WTC11 (cell line): ENCODE results near the gene SIN3A. TPM values are rescaled to one million over a fixed set of nuclear protein-coding genes. Genes with fewer than 3 reads are reported as not detected.

Experiments
- ATAC-seq: fragments of 200-7000 bp; cut with Tn5 transposase; 2 replicates; pipeline ENCODE4 v1.10.0; 2021; ENCODE audit warnings: mild to moderate bottlenecking, moderate library complexity
- CTCF ChIA-PET: fragments of 300-600 bp; sonication (Branson Sonifier 250); formaldehyde crosslinking; loops from one replicate; lab custom pipeline; 2021; ENCODE audit warnings: antibody characterized with exemption; lab: Charles Lee
- POLR2A ChIA-PET: fragments of 350-600 bp; sonication (Branson Sonifier 250); formaldehyde crosslinking; loops from one replicate; lab custom pipeline; 2021; ENCODE audit warnings: antibody characterized with exemption; lab: Charles Lee
- DNase-seq: peaks from one replicate; pipeline ENCODE4 v3.0.0; 2021; ENCODE audit warnings: low spot score
- H3K27ac Mint-ChIP-seq: 2 replicates; pipeline ENCODE4 v1.8.0; 2021; ENCODE audit warnings: mixed read lengths
- H3K27me3 Mint-ChIP-seq: 2 replicates; pipeline ENCODE4 v1.8.0; 2021; ENCODE audit warnings: low read depth, mild to moderate bottlenecking, moderate library complexity, mixed read lengths
- H3K36me3 Mint-ChIP-seq: 2 replicates; pipeline ENCODE4 v1.8.0; 2021; ENCODE audit warnings: mixed read lengths
- H3K4me1 Mint-ChIP-seq: 2 replicates; pipeline ENCODE4 v1.8.0; 2022; ENCODE audit warnings: mixed read lengths
- H3K4me3 Mint-ChIP-seq: 2 replicates; pipeline ENCODE4 v1.8.0; 2021; ENCODE audit warnings: mild to moderate bottlenecking, moderate library complexity, mixed read lengths
- H3K9me3 Mint-ChIP-seq: 2 replicates; pipeline ENCODE4 v1.8.0; 2021; ENCODE audit warnings: mixed read lengths
- E2F5 ChIP-seq: sonication (generic); formaldehyde crosslinking; IDR thresholded peaks from 2 replicates; pipeline ENCODE4 v1.8.1; 2022; ENCODE audit warnings: mild to moderate bottlenecking, moderate library complexity, missing genetic modification reagents
- ESRRA ChIP-seq: sonication (generic); formaldehyde crosslinking; IDR thresholded peaks from 2 replicates; pipeline ENCODE4 v1.8.1; 2022; ENCODE audit warnings: mild to moderate bottlenecking, missing genetic modification reagents, borderline replicate concordance
- FOXP1 ChIP-seq: sonication (generic); formaldehyde crosslinking; IDR thresholded peaks from 2 replicates; pipeline ENCODE4 v1.8.0; 2022; ENCODE audit warnings: missing genetic modification reagents, mild to moderate bottlenecking, moderate library complexity, borderline replicate concordance
- FOXP4 ChIP-seq: sonication (generic); formaldehyde crosslinking; IDR thresholded peaks from 2 replicates; pipeline ENCODE4 v1.8.0; 2022; ENCODE audit warnings: mild to moderate bottlenecking, missing genetic modification reagents
- IRF2 ChIP-seq: sonication (generic); formaldehyde crosslinking; IDR thresholded peaks from 2 replicates; pipeline ENCODE4 v1.8.0; 2022; ENCODE audit warnings: low read depth, missing genetic modification reagents, borderline replicate concordance
- PRDM15 ChIP-seq: sonication (generic); formaldehyde crosslinking; IDR thresholded peaks from 2 replicates; pipeline ENCODE4 v1.8.0; 2022; ENCODE audit warnings: missing genetic modification reagents
- PREB ChIP-seq: sonication (generic); formaldehyde crosslinking; IDR thresholded peaks from 2 replicates; pipeline ENCODE4 v1.8.1; 2022; ENCODE audit warnings: mild to moderate bottlenecking, missing genetic modification reagents, moderate library complexity, borderline replicate concordance
- PRRX2 ChIP-seq: fragments of 250-450 bp; sonication (Bioruptor Pico); IDR thresholded peaks from 2 replicates; pipeline ENCODE4 v1.8.0; 2021; ENCODE audit warnings: mild to moderate bottlenecking
- TCF7 ChIP-seq: sonication (generic); formaldehyde crosslinking; IDR thresholded peaks from 2 replicates; pipeline ENCODE4 v1.8.0; 2022; ENCODE audit warnings: mild to moderate bottlenecking, low read depth, missing genetic modification reagents, moderate library complexity
- TEAD4 ChIP-seq: sonication (generic); formaldehyde crosslinking; IDR thresholded peaks from 2 replicates; pipeline ENCODE4 v1.8.0; 2022; ENCODE audit warnings: mild to moderate bottlenecking, missing genetic modification reagents
- TP53 ChIP-seq: sonication (generic); formaldehyde crosslinking; IDR thresholded peaks from 2 replicates; pipeline ENCODE4 v1.8.1; 2023; ENCODE audit warnings: mild to moderate bottlenecking, missing genetic modification reagents
- ZBTB43 ChIP-seq: sonication (generic); formaldehyde crosslinking; IDR thresholded peaks from 2 replicates; pipeline ENCODE4 v1.8.1; 2023; ENCODE audit warnings: mild to moderate bottlenecking, missing genetic modification reagents
- ZNF138 ChIP-seq: sonication (generic); formaldehyde crosslinking; conservative IDR thresholded peaks from 2 replicates; pipeline ENCODE4 v1.8.1; 2022; ENCODE audit warnings: mild to moderate bottlenecking, moderate library complexity, missing genetic modification reagents
- ZNF219 ChIP-seq: sonication (generic); formaldehyde crosslinking; IDR thresholded peaks from 2 replicates; pipeline ENCODE4 v1.8.0; 2023; ENCODE audit warnings: missing genetic modification reagents, mild to moderate bottlenecking, borderline replicate concordance
- ZNF232 ChIP-seq: sonication (generic); formaldehyde crosslinking; IDR thresholded peaks from 2 replicates; pipeline ENCODE4 v1.8.0; 2022; ENCODE audit warnings: mild to moderate bottlenecking, missing genetic modification reagents
- ZNF317 ChIP-seq: sonication (generic); formaldehyde crosslinking; IDR thresholded peaks from 2 replicates; pipeline ENCODE4 v1.8.1; 2023; ENCODE audit warnings: low read depth, mild to moderate bottlenecking, moderate library complexity, missing genetic modification reagents, borderline replicate concordance
- total RNA-seq: library from RNA; stranded (reverse); gene quantifications from 3 replicates; pipeline ENCODE4 v1.2.3, GENCODE V29; 2021

The SIN3A gene
- total RNA-seq, 1 experiment from 2014 or later, result 113 TPM

GRCh38 chr15:75339531-75340240, 111.8 kb downstream of the SIN3A start:
- no peaks in the 10 kb centered on the region for H3K9me3 Mint-ChIP-seq
- no peak for TF ChIP-seq ZNF232 (CRISPR knock-in tag)
- TF ChIP-seq FOXP4, result no peak
- TF ChIP-seq PRDM15, result no peak
- TF ChIP-seq ZBTB43 (CRISPR knock-in tag), result no peak
- no peak for TF ChIP-seq ESRRA (CRISPR knock-in tag)
- no peak for TF ChIP-seq FOXP1 (CRISPR knock-in tag)
- no peak for TF ChIP-seq ZNF317
- DNase-seq (no peak), ATAC-seq (no peak)
- no peak overlapping the region for H3K27ac Mint-ChIP-seq
- peaks cover 5% of the 10 kb centered on the region; the same call in 1 of the 2 replicates for H3K36me3 Mint-ChIP-seq
- CTCF ChIA-PET, result interaction anchor here (1.9 kb wide), 1 partner anchor 28 kb away, joined by 5 read pairs; the partner anchor contains the start of gene MAN2C1
- peaks cover 13% of the 10 kb centered on the region for H3K4me1 Mint-ChIP-seq
- POLR2A ChIA-PET, result no interaction called here
- H3K27me3 Mint-ChIP-seq, result peaks cover 4% of the 10 kb centered on the region; the same call in 1 of the 2 replicates
- H3K4me3 Mint-ChIP-seq, result no peak overlapping the region

GRCh38 chr15:75338661-75339240, 112.7 kb downstream of the SIN3A start:
- ATAC-seq, result no peak
- TF ChIP-seq IRF2 (CRISPR knock-in tag), result no peak
- TF ChIP-seq, all 79 proteins: peak for 0
- Mint-ChIP-seq H3K27ac (no peak overlapping the region), H3K9me3 (no peaks in the 10 kb centered on the region), H3K4me3 (no peak overlapping the region), H3K27me3 (peaks cover 4% of the 10 kb centered on the region; the same call in 1 of the 2 replicates), H3K36me3 (peaks cover 5% of the 10 kb centered on the region; the same call in 1 of the 2 replicates), H3K4me1 (peaks cover 13% of the 10 kb centered on the region)
- CTCF ChIA-PET, result interaction anchor here (1.9 kb wide), 1 partner anchor 29 kb away, joined by 5 read pairs; the partner anchor contains the start of gene MAN2C1
- DNase-seq, result no peak
- POLR2A ChIA-PET, result no interaction called here

GRCh38 chr15:75335705-75336355, 115.7 kb downstream of the SIN3A start, which contains the start of gene COMMD4:
Gene COMMD4, plus strand, starts transcription at chr15:75336063. Its CDS starts 27 bp downstream, at chr15:75336090.
- POLR2A ChIA-PET, result interaction anchor here (0.6 to 0.9 kb wide), 2 partner anchors 18 to 318 kb away, joined by 3 read pairs; no protein-coding TSS in a partner anchor
- peak; percentile 98 for DNase-seq
- peak within 1 kb of the TSS; percentile 97 for H3K4me3 Mint-ChIP-seq
- CTCF ChIA-PET, result interaction anchor here (0.9 kb wide), 1 partner anchor 434 kb away, joined by 3 read pairs; no protein-coding TSS in a partner anchor
- ATAC-seq, result peak; percentile 92
- H3K27ac Mint-ChIP-seq, result peak within 1 kb of the TSS; percentile 76
- peaks cover 13% of the 10 kb centered on the region for H3K4me1 Mint-ChIP-seq
- H3K36me3 Mint-ChIP-seq, result peaks cover 5% of the 10 kb centered on the region; the same call in 1 of the 2 replicates
- no peaks in the 10 kb centered on the region for H3K9me3 Mint-ChIP-seq
- H3K27me3 Mint-ChIP-seq, result peaks cover 6% of the 10 kb centered on the region; the same call in 1 of the 2 replicates
- TF ChIP-seq E2F5 (CRISPR knock-in tag) (peak; percentile 96), FOXP1 (CRISPR knock-in tag) (peak; percentile 86), PREB (CRISPR knock-in tag) (no peak), ZBTB43 (CRISPR knock-in tag) (0 out of 2 replicates have a peak, but pooled peaks have one; percentile 41), TEAD4 (CRISPR knock-in tag) (no peak), ZNF219 (CRISPR knock-in tag) (no peak), ZNF232 (CRISPR knock-in tag) (no peak; the same call in 1 of the 2 replicates), PRRX2 (CRISPR knock-in tag) (no peak), ZNF138 (CRISPR knock-in tag) (peak; percentile 93; the same call in 1 of the 2 replicates), TP53 (CRISPR knock-in tag) (peak; percentile 44; the same call in 1 of the 2 replicates), TCF7 (CRISPR knock-in tag) (no peak)
